ENCODE data around the gene NUMA1.

Gene NUMA1

DNA sequence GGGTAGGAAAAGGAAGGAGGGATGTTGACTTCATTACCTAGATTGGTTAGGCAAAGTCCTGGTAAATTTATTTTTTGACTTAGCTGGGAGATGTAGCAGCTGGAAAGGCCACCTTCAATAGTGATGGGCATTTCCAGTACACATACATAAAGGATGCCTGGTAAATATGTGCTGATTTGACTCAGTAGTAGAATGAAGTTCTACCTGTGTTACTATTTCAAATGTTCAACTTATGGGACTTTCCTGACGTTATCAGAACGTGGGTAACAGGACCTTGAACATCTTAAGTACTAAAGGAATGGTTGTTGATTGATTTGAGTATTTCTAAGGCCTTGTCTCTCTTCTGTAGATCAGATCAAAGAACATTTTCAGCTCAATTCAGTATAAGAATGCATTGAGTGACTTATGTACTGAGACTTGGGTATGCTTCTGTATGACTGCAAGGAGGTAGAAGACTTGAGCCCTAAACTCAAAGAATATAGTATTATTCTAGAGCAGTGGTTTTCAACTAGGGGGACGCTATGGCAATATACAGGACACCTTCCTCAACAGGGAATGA, 124.4 kb downstream of the NUMA1 start:
- FAIRE-seq = no peak

Measured in A204.1 (cell line).